Uterus (tissue), 4 donors: ENCODE measurements around the gene R3HDM2. TPM values are rescaled to one million over a fixed set of nuclear protein-coding genes. Genes with fewer than 3 reads are reported as not detected.

ENCODE experiments used
- DNase-seq, 2 donors: peaks; one replicate each; pipeline ENCODE4 v3.0.0-alpha.2; 2019 to 2020
- H3K27ac ChIP-seq, 2 donors: fragments of 200-600 bp; sonication (generic); 1 replicate in 1 of 2; 2 replicates in 1 of 2; pipeline ENCODE4 v1.5.1; 2016 to 2018
- H3K27me3 ChIP-seq, 2 donors: fragments of 200-600 bp; sonication (generic); one replicate each; pipeline ENCODE4 v1.5.1; 2018 to 2019; ENCODE audit warnings: control low read depth in 1 of 2
- H3K36me3 ChIP-seq, 2 donors: fragments of 200-600 bp; sonication (generic); one replicate each; pipeline ENCODE4 v1.5.1; 2019; ENCODE audit warnings: control low read depth in 1 of 2
- H3K4me1 ChIP-seq, 2 donors: fragments of 200-600 bp; sonication (generic); one replicate each; pipeline ENCODE4 v1.5.1; 2018 to 2019; ENCODE audit warnings: control low read depth in 1 of 2
- H3K4me3 ChIP-seq, 2 donors: fragments of 200-600 bp; sonication (generic); 1 replicate in 1 of 2; 2 replicates in 1 of 2; pipeline ENCODE4 v1.5.1; 2018 to 2019; ENCODE audit warnings: mild to moderate bottlenecking in 1 of 2
- H3K9me3 ChIP-seq, 2 donors: fragments of 200-600 bp; sonication (generic); one replicate each; pipeline ENCODE4 v1.5.1; 2019; ENCODE audit warnings: control low read depth in 1 of 2
- CTCF ChIP-seq, 4 experiments: fragments of 200-600 bp in 2 of 4; fragments of 450-650 bp in 2 of 4; sonication (generic) in 2 of 4; IDR thresholded peaks; one replicate each; pipeline ENCODE4 v1.5.1; 2016 to 2019; ENCODE audit warnings: antibody characterized with exemption in 4 of 4, mild to moderate bottlenecking in 2 of 4, moderate library complexity in 1 of 4
- POLR2A ChIP-seq, 2 donors: fragments of 450-650 bp; IDR thresholded peaks; one replicate each; pipeline ENCODE4 v1.6.1; 2016; ENCODE audit warnings: antibody characterized with exemption in 2 of 2, mild to moderate bottlenecking in 1 of 2, moderate library complexity in 1 of 2
- intact Hi-C: fragments of 100-400 bp; cut with DNase I; formaldehyde crosslinking; loops from one replicate; pipeline ENCODE4 v1.15.1; 2023; ENCODE audit warnings: low total_unique reads
- total RNA-seq, 4 donors: library from RNA; depleted of rRNA in 3 of 4; stranded (reverse); fragments of >200 nt in 3 of 4; gene quantifications; one replicate each; pipeline versions ENCODE4 v1.1.0 to v1.2.4, GENCODE V29; 2014 to 2023
- donor health status: DM: yes; HTN: yes; CAD: no.

R3HDM2 gene
- total RNA-seq, 4 donors from 2014 or later = 9.4 to 89.0 (median 34.2) TPM

- intact Hi-C loops = no loop called here
- DNase-seq = no peak
- no peaks in the 10 kb centered on the region for H3K9me3 ChIP-seq
- no peak overlapping the region for H3K27ac ChIP-seq
- TF ChIP-seq CTCF (IDR thresholded peaks at IDR 0.05) (no peak), POLR2A (IDR thresholded peaks at IDR 0.05) (no peak)
- peaks cover 3 to 22% of the 10 kb centered on the region in 2 donors for H3K4me1 ChIP-seq
- H3K27me3 ChIP-seq = peaks cover 25 to 46% of the 10 kb centered on the region in 2 donors
- no peak overlapping the region for H3K4me3 ChIP-seq
- H3K36me3 ChIP-seq = no peaks in the 10 kb centered on the region
These were observed 215.2 kb downstream of the R3HDM2 start for GRCh38 chr12:57215668-57216013.

GRCh38 chr12:57215065-57215464, 215.8 kb downstream of the R3HDM2 start:
- Histone ChIP-seq H3K9me3 (no peaks in the 10 kb centered on the region), H3K4me1 (peaks cover 3 to 22% of the 10 kb centered on the region in 2 donors), H3K4me3 (no peak overlapping the region), H3K27ac (no peak overlapping the region), H3K27me3 (peaks cover 25 to 41% of the 10 kb centered on the region in 2 donors), H3K36me3 (no peaks in the 10 kb centered on the region)
- TF ChIP-seq CTCF (IDR thresholded peaks at IDR 0.05) (no peak), POLR2A (IDR thresholded peaks at IDR 0.05) (no peak)
- DNase-seq = no peak
- intact Hi-C loops = no loop called here

GRCh38 chr12:57214398-57214781, 216.5 kb downstream of the R3HDM2 start:
- Histone ChIP-seq H3K4me3 (no peak overlapping the region), H3K9me3 (no peaks in the 10 kb centered on the region), H3K4me1 (peaks cover 3 to 22% of the 10 kb centered on the region in 2 donors), H3K27me3 (peaks cover 25 to 35% of the 10 kb centered on the region in 2 donors), H3K27ac (no peak overlapping the region), H3K36me3 (no peaks in the 10 kb centered on the region)
- peak; percentile 61 to 68 for DNase-seq
- intact Hi-C loops = no loop called here
- TF ChIP-seq CTCF (IDR thresholded peaks at IDR 0.05) (peak; percentile 63 to 78 (median 68)), POLR2A (IDR thresholded peaks at IDR 0.05) (no peak)

GRCh38 chr12:57213763-57214397, 217.0 kb downstream of the R3HDM2 start:
- Histone ChIP-seq H3K27ac (no peak overlapping the region), H3K27me3 (peaks cover 25 to 30% of the 10 kb centered on the region in 2 donors), H3K4me3 (no peak overlapping the region), H3K36me3 (no peaks in the 10 kb centered on the region), H3K9me3 (no peaks in the 10 kb centered on the region), H3K4me1 (peaks cover 3 to 22% of the 10 kb centered on the region in 2 donors)
- intact Hi-C loops = no loop called here
- no peak for TF ChIP-seq POLR2A (IDR thresholded peaks at IDR 0.05)
- no peak for TF ChIP-seq CTCF (IDR thresholded peaks at IDR 0.05)
- DNase-seq = no peak

- TF ChIP-seq CTCF (IDR thresholded peaks at IDR 0.05) = peak; percentile 86 to 94 (median 90)
- TF ChIP-seq POLR2A (IDR thresholded peaks at IDR 0.05) = no peak
- intact Hi-C loops = no loop called here
- H3K27ac ChIP-seq = peak overlapping the region; percentile 18 to 45
- peak; percentile 88 to 90 for DNase-seq
- peaks cover 3 to 22% of the 10 kb centered on the region in 2 donors for H3K4me1 ChIP-seq
- H3K27me3 ChIP-seq = peaks cover 23 to 25% of the 10 kb centered on the region in 2 donors
- no peaks in the 10 kb centered on the region for H3K9me3 ChIP-seq
- H3K36me3 ChIP-seq = no peaks in the 10 kb centered on the region
- no peak overlapping the region for H3K4me3 ChIP-seq
These were observed 217.7 kb downstream of the R3HDM2 start for GRCh38 chr12:57213058-57213715.
